ENCODE measurements around the gene NASP.

GRCh38 chr1:45594412-45594811 lies 10.6 kb downstream of the NASP start:
- TF ChIP-seq EP300 (IDR thresholded peaks at IDR 0.05) (no peak), CTCF (IDR thresholded peaks at IDR 0.05) (no peak)

Measured in gastroesophageal sphincter (tissue), 3 donors.